K562 (cell line): ENCODE data around the gene ERGIC1. TPM values are rescaled to one million over a fixed set of nuclear protein-coding genes. Genes with fewer than 3 reads are reported as not detected.

Experiments used
- ATAC-seq: fragments of 200-7000 bp; cut with Tn5 transposase; 3 replicates; pipeline ENCODE4 v1.9.1; 2020; ENCODE audit warnings: moderate library complexity
- BruUV-seq: library from RNA; stranded (reverse); fragments of 400-500 nt; replicated peaks from 2 replicates; lab custom pipeline; 2021; lab: Mats Ljungman, UMichigan
- CTCF ChIA-PET: fragments of 300-600 bp; formaldehyde crosslinking; extraction: SDS; loops from one replicate; lab custom pipeline; 2021; ENCODE audit warnings: low intra/inter-chr PET ratio; lab: Yijun Ruan, JAX
- POLR2A ChIA-PET: fragments of 300-600, 350-650 bp; sonication (Branson Sonifier 250); formaldehyde crosslinking; extraction: SDS; loops from one replicate; lab custom pipeline; 2021; ENCODE audit warnings: antibody characterized with exemption, inconsistent platforms; lab: Yijun Ruan, JAX
- DNase-seq, 4 experiments: peaks; one replicate each; pipeline versions ENCODE4 v3.0.0 to v3.0.0-alpha.2; 2011 to 2018; ENCODE audit warnings: low spot score in 3 of 4, mixed read lengths in 3 of 4; ENCODE audit errors: extremely low read depth in 1 of 4
- FAIRE-seq: peaks from 2 replicates; lab custom pipeline; 2011; peaks lifted over from hg19 to GRCh38; lab: Jason Lieb, UNC
- H2AFZ ChIP-seq: 2 replicates; pipeline ENCODE4 v1.6.0; 2011; ENCODE audit warnings: low read depth, low read length, control low read depth, inconsistent platforms
- H3K27ac ChIP-seq: fragments of 200-600 bp; 3 replicates; pipeline ENCODE4 v1.8.0; 2011; ENCODE audit warnings: low read depth, mild to moderate bottlenecking, control low read depth, inconsistent platforms, low read length, moderate library complexity, mixed read lengths; ENCODE audit errors: extremely low read depth
- H3K27me3 ChIP-seq, 2 experiments: fragments of 300-600 bp in 1 of 2; 2 replicates in 1 of 2; 3 replicates in 1 of 2; pipeline versions ENCODE4 v1.6.0 to v1.8.0; 2011; ENCODE audit warnings: inconsistent platforms in 2 of 2, low read length in 2 of 2, mild to moderate bottlenecking in 1 of 2, mixed read lengths in 1 of 2, moderate library complexity in 1 of 2; ENCODE audit not compliant: control insufficient read depth in 2 of 2, insufficient read depth in 2 of 2
- H3K36me3 ChIP-seq: fragments of 300-600 bp; 3 replicates; pipeline ENCODE4 v1.8.0; 2011; ENCODE audit warnings: mild to moderate bottlenecking, low read length, inconsistent platforms; ENCODE audit not compliant: control insufficient read depth, insufficient read depth
- H3K4me1 ChIP-seq, 2 experiments: fragments of 200-600 bp in 1 of 2; replicated peaks in 1 of 2; 2 replicates in 1 of 2; 3 replicates in 1 of 2; pipeline versions ENCODE4 v1.5.1 to v1.8.0; 2011; ENCODE audit warnings: inconsistent platforms in 2 of 2, low read length in 2 of 2, mild to moderate bottlenecking in 1 of 2, mixed read lengths in 1 of 2, moderate library complexity in 1 of 2; ENCODE audit not compliant: control insufficient read depth in 2 of 2, insufficient read depth in 2 of 2
- H3K4me2 ChIP-seq: 2 replicates; pipeline ENCODE4 v1.6.1; 2011; ENCODE audit warnings: low read length, control low read depth, inconsistent platforms, mixed read lengths; ENCODE audit not compliant: insufficient read depth
- H3K4me3 ChIP-seq: fragments of 200-600 bp; sonication (generic), shearing (Covaris generic); 2 replicates; pipeline ENCODE4 v1.5.1; 2016; ENCODE audit warnings: control low read depth, inconsistent platforms
- H3K79me2 ChIP-seq: fragments of 200-600 bp; 3 replicates; pipeline ENCODE4 v1.8.0; 2011; ENCODE audit warnings: low read length, inconsistent platforms; ENCODE audit not compliant: control insufficient read depth, insufficient read depth
- H3K9ac ChIP-seq, 2 experiments: 2 replicates each; pipeline versions ENCODE4 v1.6.0 to v1.6.1; 2011; ENCODE audit warnings: low read depth in 2 of 2, low read length in 2 of 2, control low read depth in 1 of 2, inconsistent platforms in 1 of 2, mild to moderate bottlenecking in 1 of 2, mixed read lengths in 1 of 2; ENCODE audit not compliant: insufficient read depth in 1 of 2
- H3K9me1 ChIP-seq: one replicate; pipeline ENCODE4 v1.6.0; 2011; ENCODE audit warnings: inconsistent platforms, mild to moderate bottlenecking, low read length, moderate library complexity; ENCODE audit not compliant: control insufficient read depth, insufficient read depth
- H3K9me3 ChIP-seq: replicated peaks from 2 replicates; pipeline ENCODE4 v1.5.1; 2011; ENCODE audit warnings: low read depth, low read length, inconsistent platforms; ENCODE audit not compliant: control insufficient read depth, insufficient read depth
- H4K20me1 ChIP-seq: replicated peaks from 2 replicates; pipeline ENCODE4 v1.6.1; 2011; ENCODE audit warnings: low read length, inconsistent platforms, mixed read lengths; ENCODE audit not compliant: control insufficient read depth, insufficient read depth
- AFF4 ChIP-seq: sonication (generic); formaldehyde crosslinking; IDR thresholded peaks from 2 replicates; pipeline ENCODE4 v1.8.0; 2023; ENCODE audit warnings: mild to moderate bottlenecking, missing genetic modification reagents
- CTBP1 ChIP-seq: fragments of 450-650 bp; IDR thresholded peaks from 2 replicates; pipeline ENCODE4 v1.6.1; 2016; ENCODE audit warnings: borderline replicate concordance
- E2F8 ChIP-seq: fragments of 450-650 bp; IDR thresholded peaks from 2 replicates; pipeline ENCODE4 v1.7.1; 2018; ENCODE audit warnings: mild to moderate bottlenecking, low read depth; ENCODE audit not compliant: partially characterized antibody
- SMARCE1 ChIP-seq: fragments of 450-650 bp; IDR thresholded peaks from 2 replicates; pipeline ENCODE4 v1.7.1; 2016; ENCODE audit warnings: mild to moderate bottlenecking
- ZNF23 ChIP-seq: fragments of 250-450 bp; sonication (Bioruptor Pico); IDR thresholded peaks from 2 replicates; pipeline ENCODE4 v1.4.0; 2020; ENCODE audit warnings: mild to moderate bottlenecking
- ZNF311 ChIP-seq: fragments of 250-450 bp; sonication (Bioruptor Pico); IDR thresholded peaks from 2 replicates; pipeline ENCODE4 v1.4.0; 2020; ENCODE audit warnings: mild to moderate bottlenecking, moderate library complexity
- WGBS: fragments of 100-300 bp; shearing (Covaris generic); methylation state at CpG from one replicate; pipeline ENCODE4 v1.1.6; 2016; ENCODE audit warnings: low coverage, mixed read lengths; ENCODE audit not compliant: insufficient coverage; ENCODE audit errors: missing lambda C conversion rate; 5-methylcytosine and 5-hydroxymethylcytosine counted together
- in situ Hi-C: fragments of 300-500 bp; cut with MboI; formaldehyde crosslinking; loops from 4 replicates; pipeline ENCODE4 v1.15.0; 2018; ENCODE audit warnings: inconsistent platforms, mixed read lengths
- intact Hi-C: fragments of 100-400 bp; cut with micrococcal nuclease; formaldehyde crosslinking; loops from 2 replicates; pipeline ENCODE4 v1.14.2; 2022
- polyA plus RNA-seq, 8 experiments: library from polyadenylated mRNA; depleted of rRNA in 4 of 8; stranded (reverse) in 5 of 8; unstranded in 3 of 8; fragments of >200 nt; fragmentation: Nextera tagmentation in 2 of 8; fragmentation: Illumina TruSeq in 1 of 8; extraction: Ambion mirVana in 2 of 8; extraction: Trizol in 1 of 8; gene quantifications; 2 replicates each; pipeline versions ENCODE4 v1.2.1 to v1.2.3, GENCODE V29; 2011 to 2014; ENCODE audit warnings: inconsistent platforms in 1 of 8, missing spikeins in 1 of 8
- total RNA-seq, 7 experiments: library from RNA; depleted of rRNA in 6 of 7; stranded (reverse); fragments of >200 nt in 6 of 7; fragmentation: Illumina TruSeq in 2 of 7; extraction: Trizol in 2 of 7; gene quantifications; 2 replicates each; pipeline versions ENCODE4 v1.2.1 to v1.2.3, GENCODE V29; 2011 to 2021; ENCODE audit warnings: low replicate concordance in 1 of 7
- TF ChIP-seq, protein P1 (sequence below): fragments of 250-450 bp; sonication (Bioruptor Pico); IDR thresholded peaks from 2 replicates; pipeline ENCODE4 v1.9.0; 2021; ENCODE audit warnings: mild to moderate bottlenecking, inconsistent platforms
- TF ChIP-seq, protein P2 (sequence below): fragments of 250-450 bp; sonication (Bioruptor Pico); IDR thresholded peaks from 2 replicates; pipeline ENCODE4 v1.8.0; 2022; ENCODE audit warnings: inconsistent platforms

ERGIC1 gene
- total and polyA plus RNA-seq, 9 of the 15 experiments (the other 6 are each of a cell fraction or from before 2014, with no cell fraction given): 5.5 to 68.4 (median 36.4) TPM

DNA sequence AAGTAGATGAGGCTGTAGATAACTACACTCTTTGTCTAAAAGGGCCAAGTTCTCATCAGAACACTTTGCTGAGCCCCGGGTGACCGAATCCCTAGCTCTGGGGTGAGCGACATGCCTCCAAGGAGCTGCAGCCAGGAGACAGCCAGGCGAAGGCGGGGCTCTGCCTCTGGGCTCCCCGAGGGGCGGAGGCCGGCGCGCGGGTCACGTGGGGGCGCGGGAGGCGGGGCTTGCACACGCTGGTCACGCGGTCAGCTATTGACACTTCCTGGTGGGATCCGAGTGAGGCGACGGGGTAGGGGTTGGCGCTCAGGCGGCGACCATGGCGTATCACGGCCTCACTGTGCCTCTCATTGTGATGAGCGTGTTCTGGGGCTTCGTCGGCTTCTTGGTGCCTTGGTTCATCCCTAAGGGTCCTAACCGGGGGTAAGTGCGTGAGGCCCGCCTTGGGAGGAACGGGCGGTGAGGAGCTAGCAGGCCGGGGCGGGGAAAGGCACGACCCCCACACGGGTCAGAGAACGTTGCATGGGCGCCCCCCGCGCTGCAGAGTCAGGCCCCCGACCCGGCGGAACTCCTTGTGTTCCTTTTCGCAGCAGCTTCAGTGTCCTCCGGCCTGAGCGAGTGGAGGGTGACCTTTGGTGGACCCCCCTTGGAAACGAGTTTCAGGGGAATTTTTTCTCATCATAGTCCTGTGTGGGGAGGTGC is 149.6 kb downstream of the ERGIC1 start, which contains the start of gene ATP6V0E1:
Gene ATP6V0E1 (plus strand): TSS at position 230 of the 702 bp plus-strand sequence. CDS start 90 bp downstream, at position 320.
- BruUV-seq: TSS peak; percentile 70
- Histone ChIP-seq H3K36me3 (peaks cover 32% of the 10 kb centered on the region), H3K27me3 (no peaks in the 10 kb centered on the region), H3K9ac (peak within 1 kb of the TSS; percentile 94 to 97), H4K20me1 (no peaks in the 10 kb centered on the region), H3K4me2 (peak within 1 kb of the TSS; percentile 94), H3K4me1 (peaks cover 5 to 14% of the 10 kb centered on the region in 2 experiments; a peak in 3 of 5 replicates), H3K27ac (peak within 1 kb of the TSS; percentile 95), H3K9me1 (no peaks in the 10 kb centered on the region), H2AFZ (peak within 1 kb of the TSS; percentile 94), H3K9me3 (no peaks in the 10 kb centered on the region; the same call in 1 of the 2 replicates), H3K79me2 (peaks cover 51% of the 10 kb centered on the region), H3K4me3 (peak within 1 kb of the TSS; percentile 77)
- under 1% methylated on average over 43 of the region's 49 CpGs for WGBS
- in situ Hi-C loops (no loop called here), intact Hi-C loops (loop anchor here (1.0 to 2.0 kb wide), 3 partner anchors 73 to 221 kb away; partner anchors contain the start of genes BNIP1 and CREBRF)
- DNase-seq (peak; percentile 96 to 97 (median 97)), ATAC-seq (peak; percentile 94), FAIRE-seq (peak; percentile 77)
- ChIA-PET CTCF (interaction anchor here (0.9 to 1.5 kb wide), 2 partner anchors 161 to 221 kb away, joined by 4 to 5 read pairs; partner anchors contain the start of gene BNIP1), POLR2A (interaction anchor here (0.6 to 4.3 kb wide), 19 partner anchors 11 to 1027 kb away, joined by 3 to 36 read pairs (median 3); no protein-coding TSS in a partner anchor)
- TF ChIP-seq AFF4 (peak; percentile 69; the same call in 1 of the 2 replicates), ZNF23 (CRISPR knock-in tag) (no peak), E2F8 (no peak), ZNF311 (CRISPR knock-in tag) (no peak), CTBP1 (peak; percentile 48; the same call in 1 of the 2 replicates), SMARCE1 (no peak; the same call in 1 of the 2 replicates)
- TF ChIP-seq, protein P1, sequence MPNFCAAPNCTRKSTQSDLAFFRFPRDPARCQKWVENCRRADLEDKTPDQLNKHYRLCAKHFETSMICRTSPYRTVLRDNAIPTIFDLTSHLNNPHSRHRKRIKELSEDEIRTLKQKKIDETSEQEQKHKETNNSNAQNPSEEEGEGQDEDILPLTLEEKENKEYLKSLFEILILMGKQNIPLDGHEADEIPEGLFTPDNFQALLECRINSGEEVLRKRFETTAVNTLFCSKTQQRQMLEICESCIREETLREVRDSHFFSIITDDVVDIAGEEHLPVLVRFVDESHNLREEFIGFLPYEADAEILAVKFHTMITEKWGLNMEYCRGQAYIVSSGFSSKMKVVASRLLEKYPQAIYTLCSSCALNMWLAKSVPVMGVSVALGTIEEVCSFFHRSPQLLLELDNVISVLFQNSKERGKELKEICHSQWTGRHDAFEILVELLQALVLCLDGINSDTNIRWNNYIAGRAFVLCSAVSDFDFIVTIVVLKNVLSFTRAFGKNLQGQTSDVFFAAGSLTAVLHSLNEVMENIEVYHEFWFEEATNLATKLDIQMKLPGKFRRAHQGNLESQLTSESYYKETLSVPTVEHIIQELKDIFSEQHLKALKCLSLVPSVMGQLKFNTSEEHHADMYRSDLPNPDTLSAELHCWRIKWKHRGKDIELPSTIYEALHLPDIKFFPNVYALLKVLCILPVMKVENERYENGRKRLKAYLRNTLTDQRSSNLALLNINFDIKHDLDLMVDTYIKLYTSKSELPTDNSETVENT (CRISPR knock-in tag): peak; percentile 28; the same call in 1 of the 2 replicates
- TF ChIP-seq, protein P2, sequence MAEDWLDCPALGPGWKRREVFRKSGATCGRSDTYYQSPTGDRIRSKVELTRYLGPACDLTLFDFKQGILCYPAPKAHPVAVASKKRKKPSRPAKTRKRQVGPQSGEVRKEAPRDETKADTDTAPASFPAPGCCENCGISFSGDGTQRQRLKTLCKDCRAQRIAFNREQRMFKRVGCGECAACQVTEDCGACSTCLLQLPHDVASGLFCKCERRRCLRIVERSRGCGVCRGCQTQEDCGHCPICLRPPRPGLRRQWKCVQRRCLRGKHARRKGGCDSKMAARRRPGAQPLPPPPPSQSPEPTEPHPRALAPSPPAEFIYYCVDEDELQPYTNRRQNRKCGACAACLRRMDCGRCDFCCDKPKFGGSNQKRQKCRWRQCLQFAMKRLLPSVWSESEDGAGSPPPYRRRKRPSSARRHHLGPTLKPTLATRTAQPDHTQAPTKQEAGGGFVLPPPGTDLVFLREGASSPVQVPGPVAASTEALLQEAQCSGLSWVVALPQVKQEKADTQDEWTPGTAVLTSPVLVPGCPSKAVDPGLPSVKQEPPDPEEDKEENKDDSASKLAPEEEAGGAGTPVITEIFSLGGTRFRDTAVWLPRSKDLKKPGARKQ (CRISPR knock-in tag): no peak
